Ishikawa (cell line): Measurements from ENCODE around the gene UVSSA.

Source experiments
- CEBPB ChIP-seq: IDR thresholded peaks from 2 replicates; pipeline ENCODE4 v1.6.1; 2012
- CREB1 ChIP-seq: IDR thresholded peaks from 2 replicates; pipeline ENCODE4 v1.6.1; 2012; ENCODE audit warnings: low read depth
- EGR1 ChIP-seq: IDR thresholded peaks from 2 replicates; pipeline ENCODE4 v1.6.1; 2012
- EP300 ChIP-seq: IDR thresholded peaks from 2 replicates; pipeline ENCODE4 v1.6.1; 2012; ENCODE audit warnings: borderline replicate concordance
- FOXM1 ChIP-seq: IDR thresholded peaks from 2 replicates; pipeline ENCODE4 v1.6.1; 2012; ENCODE audit warnings: low read depth, borderline replicate concordance
- MAX ChIP-seq: IDR thresholded peaks from 2 replicates; pipeline ENCODE4 v1.6.1; 2012
- NFIC ChIP-seq: IDR thresholded peaks from 2 replicates; pipeline ENCODE4 v1.6.1; 2012
- RAD21 ChIP-seq: IDR thresholded peaks from 2 replicates; pipeline ENCODE4 v1.6.1; 2012; ENCODE audit warnings: low read depth
- REST ChIP-seq: IDR thresholded peaks from 2 replicates; pipeline ENCODE4 v1.6.1; 2012; ENCODE audit warnings: low read depth, mild to moderate bottlenecking
- TAF1 ChIP-seq: IDR thresholded peaks from 2 replicates; pipeline ENCODE4 v1.6.1; 2012; ENCODE audit warnings: low read depth, mild to moderate bottlenecking
- TCF12 ChIP-seq: IDR thresholded peaks from 2 replicates; pipeline ENCODE4 v1.6.1; 2012; ENCODE audit warnings: low read depth
- TEAD4 ChIP-seq: IDR thresholded peaks from 2 replicates; pipeline ENCODE4 v1.6.1; 2012
- USF1 ChIP-seq: IDR thresholded peaks from 2 replicates; pipeline ENCODE4 v1.6.1; 2012
- YY1 ChIP-seq: IDR thresholded peaks from 2 replicates; pipeline ENCODE4 v1.6.1; 2012; ENCODE audit warnings: low read depth
- ZBTB7A ChIP-seq: IDR thresholded peaks from 2 replicates; pipeline ENCODE4 v1.6.1; 2012; ENCODE audit warnings: low read depth

The UVSSA gene

GRCh38 chr4:1361431-1361830 is 14.4 kb downstream of the UVSSA start:
- TF ChIP-seq FOXM1 (no peak), ZBTB7A (no peak), TEAD4 (no peak), MAX (no peak), USF1 (no peak), NFIC (no peak), EP300 (no peak), CREB1 (no peak), RAD21 (no peak), CEBPB (no peak), EGR1 (no peak), TCF12 (no peak), YY1 (no peak), TAF1 (no peak), REST (no peak)

- TF ChIP-seq FOXM1 (no peak), TAF1 (no peak), TEAD4 (no peak)
These were observed 15.0 kb downstream of the UVSSA start for GRCh38 chr4:1362046-1362445.

- TF ChIP-seq ZBTB7A, result no peak
- no peak for TF ChIP-seq YY1
These were observed 15.5 kb downstream of the UVSSA start for GRCh38 chr4:1362521-1362920.

- TF ChIP-seq TEAD4, result no peak
- TF ChIP-seq TCF12, result no peak
- TF ChIP-seq MAX, result no peak
- no peak for TF ChIP-seq CREB1
- no peak for TF ChIP-seq EGR1
- TF ChIP-seq ZBTB7A, result no peak
- no peak for TF ChIP-seq NFIC
- no peak for TF ChIP-seq RAD21
- TF ChIP-seq USF1, result no peak
These were observed 16.5 kb downstream of the UVSSA start for GRCh38 chr4:1363513-1363912.

GRCh38 chr4:1364217-1364616 is 17.2 kb downstream of the UVSSA start:
- TF ChIP-seq FOXM1 (no peak), NFIC (no peak), TEAD4 (no peak)

- no peak for TF ChIP-seq NFIC
- TF ChIP-seq CREB1, result no peak
- no peak for TF ChIP-seq EGR1
- no peak for TF ChIP-seq TEAD4
- TF ChIP-seq TCF12, result no peak
- TF ChIP-seq EP300, result no peak
- TF ChIP-seq MAX, result no peak
- TF ChIP-seq CEBPB, result no peak
- no peak for TF ChIP-seq REST
- TF ChIP-seq USF1, result no peak
- no peak for TF ChIP-seq YY1
- TF ChIP-seq FOXM1, result no peak
- TF ChIP-seq ZBTB7A, result no peak
- no peak for TF ChIP-seq RAD21
- no peak for TF ChIP-seq TAF1
These were observed 17.7 kb downstream of the UVSSA start for GRCh38 chr4:1364748-1365147.
